Measurements from ENCODE around the gene STARD7.
"Not testable (repeated sequence)": the region's sequence is repeated elsewhere in the genome, so short reads cannot be mapped to it uniquely, and the experiment has no call there.

Gene STARD7

GRCh38 chr2:96160366-96160765 is 48.3 kb downstream of the STARD7 start:
- DNase-seq, result not testable (repeated sequence)

GRCh38 chr2:96159084-96159830 is 49.4 kb downstream of the STARD7 start:
- DNase-seq, result no peak

DNA sequence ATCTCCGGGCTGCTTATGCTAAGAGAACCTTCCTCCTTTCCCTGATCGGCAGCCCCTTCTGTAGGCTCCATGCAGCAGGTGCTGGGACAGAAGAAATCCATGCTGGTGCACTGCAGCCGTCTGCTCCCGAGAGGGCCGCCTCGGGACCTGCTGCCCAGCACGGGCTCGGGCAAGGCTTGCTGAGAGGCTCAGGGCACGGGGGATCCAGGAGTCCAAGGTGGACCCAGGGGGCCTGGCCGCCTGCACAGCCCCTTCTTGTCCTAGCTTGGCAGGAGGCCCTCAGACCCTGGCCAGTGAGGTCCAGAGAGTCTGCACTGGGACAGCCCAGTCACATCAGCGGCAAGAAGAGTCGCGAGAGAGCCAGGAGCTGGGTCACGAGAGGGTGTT is 50.1 kb downstream of the STARD7 start:
- DNase-seq, result no peak

- no peak for DNase-seq
Observed at GRCh38 chr2:96157649-96158553, 50.7 kb downstream of the STARD7 start.

DNA sequence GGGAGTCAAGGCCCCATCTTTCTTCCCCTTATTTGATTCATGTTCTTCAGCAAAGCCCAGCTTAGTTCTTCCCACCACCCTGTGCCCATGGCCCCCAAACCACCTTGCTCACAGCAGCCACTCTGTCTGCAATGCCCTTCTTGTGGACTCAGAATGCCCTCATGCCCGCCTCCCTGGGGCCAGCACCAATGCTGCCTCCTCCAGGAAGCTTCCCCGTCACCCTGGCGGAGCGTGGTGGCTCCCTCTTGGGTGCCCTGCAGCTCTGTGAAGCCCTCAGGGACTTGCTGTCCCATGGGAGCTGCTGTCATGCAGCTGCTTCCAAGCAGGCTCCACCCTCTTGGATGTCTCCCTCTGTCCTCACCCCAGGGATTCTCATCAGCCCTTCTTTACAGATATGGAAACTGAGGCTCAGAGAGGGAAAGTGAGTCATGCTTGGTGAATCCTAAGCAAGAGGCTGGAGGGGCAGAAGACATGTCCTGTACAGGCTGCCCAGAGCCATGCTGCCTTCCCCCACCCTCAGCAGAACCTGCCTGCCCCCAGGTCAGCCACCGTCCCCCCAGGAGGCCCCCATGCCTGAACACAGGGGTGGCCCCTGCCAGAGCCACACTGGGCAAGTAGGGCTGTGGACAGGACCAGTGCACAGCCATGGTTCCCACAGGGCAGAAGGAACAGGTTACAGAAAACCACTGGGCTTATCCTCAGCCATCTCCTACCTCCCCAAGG is 51.5 kb downstream of the STARD7 start:
- no peak for DNase-seq

- no peak for DNase-seq
Observed at GRCh38 chr2:96156011-96156820, 52.4 kb downstream of the STARD7 start.

GRCh38 chr2:96154506-96155380 is 53.9 kb downstream of the STARD7 start:
- DNase-seq, result no peak

- peak; percentile 40 for DNase-seq
Observed at GRCh38 chr2:96153991-96154431, 54.6 kb downstream of the STARD7 start.

DNA sequence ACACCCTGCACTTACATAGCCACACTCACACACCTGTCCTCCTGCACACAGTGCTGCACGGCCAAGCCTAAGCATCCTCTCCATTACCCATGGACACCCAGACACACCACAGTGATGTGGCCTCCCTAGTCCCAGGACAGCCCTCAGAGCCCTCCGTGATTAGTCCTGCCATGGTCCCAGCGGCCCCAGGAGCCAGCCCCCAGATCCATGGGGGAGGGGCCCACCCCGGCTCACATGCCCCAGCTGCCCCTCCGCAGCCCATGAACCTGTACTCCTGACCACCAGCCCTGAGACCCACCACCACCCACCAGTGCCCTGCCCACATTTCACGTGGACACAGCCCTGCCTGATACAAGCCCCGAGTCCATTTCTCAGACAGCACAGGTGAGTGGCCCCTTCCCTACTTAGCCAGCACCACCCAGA is 55.3 kb downstream of the STARD7 start:
- DNase-seq, result no peak

DNA sequence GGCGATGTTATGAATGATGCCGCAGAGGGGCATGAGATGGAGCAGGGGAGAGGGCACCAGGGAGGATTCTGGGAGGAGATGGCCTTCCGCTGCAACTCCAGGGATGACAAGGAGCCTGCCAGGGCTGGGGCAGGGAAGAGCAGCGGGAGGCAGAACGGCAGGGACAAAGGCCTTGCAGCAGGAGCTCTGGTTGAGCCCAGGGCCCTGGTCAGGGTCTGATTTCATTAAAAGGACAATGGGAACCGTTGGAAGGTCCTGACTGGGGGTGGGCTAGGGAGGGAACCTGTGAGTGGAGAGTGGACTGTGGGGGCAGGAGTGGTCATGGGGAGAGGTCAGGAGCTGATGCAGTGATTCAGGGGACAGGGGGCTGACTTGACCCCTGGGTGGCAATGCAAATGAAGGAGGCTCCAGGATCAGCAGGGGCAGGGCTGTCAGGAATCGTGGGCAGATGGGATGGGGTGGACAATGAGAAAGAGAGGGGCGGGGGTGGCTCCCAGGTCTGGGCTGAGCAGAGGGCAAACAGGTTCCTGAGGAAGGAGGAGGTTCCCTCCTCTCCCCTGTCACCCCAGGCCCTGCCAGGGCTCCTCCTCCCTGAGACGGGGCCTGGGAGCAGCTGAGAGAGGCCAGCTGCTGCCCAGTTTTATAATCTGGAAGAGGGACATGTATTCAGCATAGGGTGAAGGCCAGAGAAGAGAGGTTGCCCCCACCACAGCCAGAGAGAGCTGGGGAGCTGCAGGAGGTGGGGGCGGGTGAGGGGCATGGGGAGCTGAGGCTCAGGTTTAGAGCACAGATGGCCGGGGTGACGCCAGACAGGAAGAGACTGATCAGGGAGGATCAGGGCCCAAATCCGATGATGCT is 56.1 kb downstream of the STARD7 start:
- DNase-seq, result no peak

GRCh38 chr2:96151595-96152303 is 56.9 kb downstream of the STARD7 start:
- no peak for DNase-seq

GRCh38 chr2:96150791-96151594 is 57.6 kb downstream of the STARD7 start:
- no peak for DNase-seq

DNA sequence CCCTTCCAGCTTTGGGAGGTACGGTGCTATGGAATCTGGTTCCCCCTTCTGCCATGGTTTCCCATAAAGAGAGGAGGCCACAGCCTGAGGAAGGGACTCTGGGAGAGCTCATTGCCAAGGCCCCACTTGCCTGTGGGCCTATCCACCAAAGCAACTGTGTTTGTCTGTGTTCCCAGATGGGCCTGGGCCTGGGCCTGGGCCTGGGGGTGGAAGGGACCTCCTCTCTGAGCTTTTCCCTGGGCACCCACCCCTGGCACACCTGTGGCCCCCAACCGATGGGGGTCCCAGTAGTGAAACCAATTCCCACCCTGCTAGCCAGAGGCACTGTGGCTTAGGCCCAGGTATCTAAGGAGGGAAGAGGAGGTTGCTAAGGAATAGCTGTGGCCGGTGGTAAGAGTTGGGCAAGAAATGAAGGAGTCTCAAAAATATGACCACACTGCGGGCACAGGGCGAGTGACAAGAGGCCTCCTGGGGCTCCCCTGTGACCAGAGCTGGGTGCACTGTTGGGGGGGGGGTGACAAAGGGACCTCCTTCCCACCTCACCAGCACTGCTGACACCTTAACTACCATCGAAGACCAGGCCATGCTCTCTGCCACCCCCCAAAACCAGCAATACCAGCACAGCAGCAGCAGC is 58.5 kb downstream of the STARD7 start:
- no peak for DNase-seq

- peak; percentile 95 for DNase-seq
Observed at GRCh38 chr2:96148410-96149217, 60.0 kb downstream of the STARD7 start.

DNA sequence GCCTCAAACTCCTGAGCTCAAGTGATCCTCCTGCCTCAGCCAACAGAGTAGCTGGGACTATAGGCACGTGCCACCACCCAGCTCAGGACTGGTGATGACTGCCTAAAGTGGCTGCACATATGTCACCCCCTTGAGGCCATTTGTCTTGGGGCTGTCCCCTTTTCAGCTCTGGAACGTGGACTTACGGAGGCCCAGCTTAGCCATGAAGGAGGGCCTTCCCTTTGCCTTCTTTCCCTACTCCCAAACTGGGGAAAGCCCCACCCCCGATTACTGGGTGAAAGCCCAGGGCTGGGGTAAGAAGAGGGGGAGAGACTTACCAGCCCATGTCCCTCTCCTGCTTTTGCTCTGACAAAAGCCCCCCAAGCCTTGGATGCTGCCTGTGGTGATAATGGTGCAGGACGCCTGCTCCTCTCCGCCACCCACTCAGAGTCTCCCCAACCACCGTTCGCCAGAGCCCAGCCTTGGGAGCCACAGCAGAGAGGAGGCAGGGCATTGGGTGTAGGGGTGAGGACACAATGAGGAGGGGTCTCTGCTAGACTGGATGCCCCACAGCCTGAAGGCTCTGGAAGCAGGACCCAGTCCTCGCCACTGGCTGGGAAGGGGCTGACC is 60.9 kb downstream of the STARD7 start:
- no peak for DNase-seq

GRCh38 chr2:96146881-96147592 is 61.6 kb downstream of the STARD7 start:
- DNase-seq, result no peak

Measured in DMS53 (cell line).